HCT116 (cell line): ENCODE data around the gene GFOD1. TPM values are rescaled to one million over a fixed set of nuclear protein-coding genes. Genes with fewer than 3 reads are reported as not detected.

ENCODE experiments used
- ATAC-seq: fragments of 200-7000 bp; cut with Tn5 transposase; 2 replicates; pipeline ENCODE4 v1.9.1; 2020; ENCODE audit warnings: mild to moderate bottlenecking, moderate library complexity
- BruUV-seq: library from RNA; stranded (reverse); fragments of 400-500 nt; replicated peaks from 2 replicates; lab custom pipeline; 2021; lab: Mats Ljungman, UMichigan
- CTCF ChIA-PET: fragments of 300-600 bp; sonication (Branson Sonifier 250); formaldehyde crosslinking; loops from one replicate; lab custom pipeline; 2021; ENCODE audit warnings: antibody characterized with exemption; lab: Charles Lee
- POLR2A ChIA-PET: fragments of 300-600, 350-600 bp; sonication (Branson Sonifier 250); formaldehyde crosslinking; loops from one replicate; lab custom pipeline; 2021; ENCODE audit warnings: antibody characterized with exemption; lab: Charles Lee
- RAD21 ChIA-PET, 2 experiments: fragments of 300-600 bp; sonication (Branson Sonifier 250); formaldehyde crosslinking; loops; one replicate each; lab custom pipeline; 2023; ENCODE audit warnings: low total read pairs in 2 of 2; ENCODE audit not compliant: uncharacterized antibody in 2 of 2, unreplicated experiment in 2 of 2, low non-redundant PET in 1 of 2; lab: Charles Lee
- DNase-seq: peaks from one replicate; pipeline ENCODE4 v3.0.0-alpha.2; 2010; ENCODE audit warnings: low read depth, low spot score
- H2AFZ ChIP-seq: fragments of 200-600 bp; shearing (Covaris generic), sonication (generic); 2 replicates; pipeline ENCODE4 v1.6.1; 2017; ENCODE audit warnings: low read depth, mixed run types, mixed read lengths, antibody characterized with exemption, low read length; ENCODE audit not compliant: poor library complexity, severe bottlenecking
- H3K27ac ChIP-seq: 2 replicates; pipeline ENCODE4 v1.5.1; 2012; ENCODE audit warnings: low read depth, low read length
- H3K27me3 ChIP-seq: fragments of 200-600 bp; sonication (generic); 2 replicates; pipeline ENCODE4 v1.6.1; 2016; ENCODE audit warnings: mixed run types, low read length, mixed read lengths; ENCODE audit not compliant: insufficient read depth
- H3K36me3 ChIP-seq, 2 experiments: fragments of 200-500 bp in 1 of 2; fragments of 200-600 bp in 1 of 2; sonication (Bioruptor generic) in 1 of 2; sonication (generic) in 1 of 2; 2 replicates each; pipeline versions ENCODE4 v1.5.1 to v1.6.1; 2014 to 2016; ENCODE audit warnings: low read length in 2 of 2, inconsistent platforms in 1 of 2, mixed read lengths in 1 of 2, mixed run types in 1 of 2; ENCODE audit not compliant: insufficient read depth in 2 of 2, control insufficient read depth in 1 of 2
- H3K4me1 ChIP-seq, 2 experiments: fragments of 200-600 bp in 1 of 2; sonication (generic) in 1 of 2; 2 replicates each; pipeline versions ENCODE4 v1.5.1 to v1.6.1; 2012 to 2017; ENCODE audit warnings: low read length in 2 of 2, inconsistent platforms in 1 of 2, mild to moderate bottlenecking in 1 of 2, mixed read lengths in 1 of 2, mixed run types in 1 of 2, moderate library complexity in 1 of 2; ENCODE audit not compliant: insufficient read depth in 2 of 2, control insufficient read depth in 1 of 2
- H3K4me2 ChIP-seq: fragments of 200-600 bp; sonication (generic); 2 replicates; pipeline ENCODE4 v1.6.1; 2017; ENCODE audit warnings: mixed run types, low read length, mixed read lengths
- H3K4me3 ChIP-seq, 2 experiments: fragments of 200-600 bp in 1 of 2; sonication (generic) in 1 of 2; replicated peaks in 1 of 2; 2 replicates each; pipeline ENCODE4 v1.5.1; 2011 to 2016; ENCODE audit warnings: low read length in 2 of 2, control low read depth in 1 of 2, low read depth in 1 of 2, mild to moderate bottlenecking in 1 of 2, mixed read lengths in 1 of 2, mixed run types in 1 of 2
- H3K79me2 ChIP-seq: fragments of 200-600 bp; sonication (generic); 2 replicates; pipeline ENCODE4 v1.6.1; 2017; ENCODE audit warnings: mild to moderate bottlenecking, mixed run types, low read length, moderate library complexity, mixed read lengths; ENCODE audit not compliant: insufficient read depth
- H3K9ac ChIP-seq: fragments of 200-600 bp; sonication (generic); 2 replicates; pipeline ENCODE4 v1.6.1; 2016; ENCODE audit warnings: low read length, mixed read lengths
- H3K9me2 ChIP-seq: fragments of 200-600 bp; sonication (generic), shearing (Covaris generic); 2 replicates; pipeline ENCODE4 v1.6.1; 2017; ENCODE audit warnings: mixed run types, mild to moderate bottlenecking, moderate library complexity; ENCODE audit not compliant: insufficient read depth
- H3K9me3 ChIP-seq, 2 experiments: fragments of 200-500 bp in 1 of 2; fragments of 200-600 bp in 1 of 2; sonication (Bioruptor generic) in 1 of 2; sonication (generic) in 1 of 2; 2 replicates each; pipeline ENCODE4 v1.6.1; 2014 to 2017; ENCODE audit warnings: low read length in 2 of 2, mixed read lengths in 2 of 2, inconsistent platforms in 1 of 2, low read depth in 1 of 2, mild to moderate bottlenecking in 1 of 2, mixed run types in 1 of 2, moderate library complexity in 1 of 2; ENCODE audit not compliant: control insufficient read depth in 1 of 2, insufficient read depth in 1 of 2
- H4K20me1 ChIP-seq: fragments of 200-600 bp; sonication (generic), shearing (Covaris generic); 2 replicates; pipeline ENCODE4 v1.6.1; 2017; ENCODE audit warnings: mixed run types, mild to moderate bottlenecking, moderate library complexity; ENCODE audit not compliant: insufficient read depth
- RAD21 ChIP-seq: IDR thresholded peaks from 2 replicates; pipeline ENCODE4 v1.6.1; 2012; ENCODE audit warnings: low read depth, mild to moderate bottlenecking
- YY1 ChIP-seq: IDR thresholded peaks from 2 replicates; pipeline ENCODE4 v1.6.1; 2011; ENCODE audit warnings: low read length, low read depth, moderate library complexity, mild to moderate bottlenecking; ENCODE audit not compliant: insufficient replicate concordance; ENCODE audit errors: extremely low read depth
- intact Hi-C: fragments of 100-400 bp; cut with micrococcal nuclease; formaldehyde crosslinking; loops from 2 replicates; pipeline ENCODE4 v1.10.0; 2022
- total RNA-seq: library from RNA; stranded (reverse); gene quantifications from one replicate; pipeline ENCODE4 v1.2.1, GENCODE V29; 2021; ENCODE audit not compliant: unreplicated experiment
- TF ChIP-seq, protein P1 (sequence below): IDR thresholded peaks from 2 replicates; pipeline ENCODE4 v1.6.1; 2011; ENCODE audit warnings: mild to moderate bottlenecking, low read length, moderate library complexity; ENCODE audit not compliant: insufficient replicate concordance; ENCODE audit errors: extremely low read depth

Gene GFOD1
- total RNA-seq, 1 experiment from 2014 or later = 3.8 TPM

DNA sequence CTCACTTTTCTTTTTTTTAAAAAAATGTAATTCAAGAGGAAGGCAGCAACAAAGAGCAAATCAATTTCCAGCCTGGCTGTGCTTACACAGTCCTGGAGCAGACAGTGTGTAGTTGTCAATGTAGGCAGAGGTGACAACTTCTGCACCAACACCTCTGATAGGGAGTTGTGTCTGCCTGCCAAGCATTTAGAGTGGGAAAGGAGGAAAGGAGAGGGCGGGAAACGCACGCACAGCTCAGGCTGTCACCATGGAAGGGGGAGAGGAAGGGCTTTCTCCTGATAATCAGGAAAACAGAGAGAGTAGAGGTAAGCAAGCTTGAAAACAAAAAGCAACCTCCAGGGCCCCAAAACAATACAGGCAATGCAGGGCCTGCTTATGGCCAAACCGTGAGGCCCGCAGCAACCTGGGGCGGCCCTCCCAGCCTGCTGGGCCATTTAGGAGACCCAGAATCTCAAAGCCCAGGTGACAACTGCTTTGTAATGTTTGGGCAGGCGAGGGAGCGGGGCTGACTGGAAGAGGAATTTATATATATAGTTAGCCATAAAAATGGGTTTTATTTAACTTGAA lies 41.5 kb upstream of the GFOD1 start:
- ATAC-seq (no peak), DNase-seq (no peak)
- Histone ChIP-seq H2AFZ (no peak overlapping the region), H4K20me1 (no peaks in the 10 kb centered on the region), H3K9me3 (no peaks in the 10 kb centered on the region), H3K27ac (no peak overlapping the region), H3K9me2 (no peaks in the 10 kb centered on the region), H3K36me3 (no peaks in the 10 kb centered on the region), H3K9ac (no peak overlapping the region), H3K79me2 (no peaks in the 10 kb centered on the region), H3K4me3 (no peak overlapping the region), H3K4me2 (no peak overlapping the region), H3K27me3 (no peaks in the 10 kb centered on the region), H3K4me1 (peaks cover 4 to 10% of the 10 kb centered on the region in 2 experiments; a peak in 2 of 4 replicates)
- intact Hi-C loops = no loop called here
- ChIA-PET POLR2A (no interaction called here), CTCF (no interaction called here), RAD21 (no interaction called here)
- no peak for TF ChIP-seq YY1
- no TSS peak for BruUV-seq

DNA sequence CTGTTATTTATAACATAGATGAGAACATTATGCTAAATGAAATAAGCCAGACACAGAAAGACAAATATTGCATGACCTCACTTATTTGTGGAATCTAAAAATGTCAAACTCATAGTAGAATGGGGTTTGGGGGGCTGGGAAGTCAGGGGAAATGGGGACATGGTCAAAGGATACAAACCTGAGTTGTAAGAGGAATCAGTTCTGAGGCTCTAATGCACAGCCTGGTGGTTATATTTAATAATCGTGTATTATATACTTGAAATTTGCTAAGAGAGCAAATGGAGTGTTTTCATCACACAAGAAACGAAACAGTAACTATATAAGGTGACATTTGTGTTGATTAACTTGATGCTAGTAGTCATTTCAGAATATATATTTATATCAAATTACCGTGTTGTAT lies 40.8 kb upstream of the GFOD1 start:
- ChIA-PET RAD21 (no interaction called here), CTCF (no interaction called here), POLR2A (no interaction called here)
- intact Hi-C loops = no loop called here
- TF ChIP-seq, protein P1, sequence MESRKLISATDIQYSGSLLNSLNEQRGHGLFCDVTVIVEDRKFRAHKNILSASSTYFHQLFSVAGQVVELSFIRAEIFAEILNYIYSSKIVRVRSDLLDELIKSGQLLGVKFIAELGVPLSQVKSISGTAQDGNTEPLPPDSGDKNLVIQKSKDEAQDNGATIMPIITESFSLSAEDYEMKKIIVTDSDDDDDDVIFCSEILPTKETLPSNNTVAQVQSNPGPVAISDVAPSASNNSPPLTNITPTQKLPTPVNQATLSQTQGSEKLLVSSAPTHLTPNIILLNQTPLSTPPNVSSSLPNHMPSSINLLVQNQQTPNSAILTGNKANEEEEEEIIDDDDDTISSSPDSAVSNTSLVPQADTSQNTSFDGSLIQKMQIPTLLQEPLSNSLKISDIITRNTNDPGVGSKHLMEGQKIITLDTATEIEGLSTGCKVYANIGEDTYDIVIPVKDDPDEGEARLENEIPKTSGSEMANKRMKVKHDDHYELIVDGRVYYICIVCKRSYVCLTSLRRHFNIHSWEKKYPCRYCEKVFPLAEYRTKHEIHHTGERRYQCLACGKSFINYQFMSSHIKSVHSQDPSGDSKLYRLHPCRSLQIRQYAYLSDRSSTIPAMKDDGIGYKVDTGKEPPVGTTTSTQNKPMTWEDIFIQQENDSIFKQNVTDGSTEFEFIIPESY = no peak
- peak; percentile 25; the same call in 1 of the 2 replicates for TF ChIP-seq RAD21
- H3K9me3 ChIP-seq = no peaks in the 10 kb centered on the region
- DNase-seq = no peak
- no peak overlapping the region for H3K9ac ChIP-seq
- no peaks in the 10 kb centered on the region for H3K36me3 ChIP-seq
- no peak overlapping the region for H3K27ac ChIP-seq
- H3K27me3 ChIP-seq = no peaks in the 10 kb centered on the region
- H3K4me3 ChIP-seq = no peak overlapping the region
- H2AFZ ChIP-seq = no peak overlapping the region
- H3K9me2 ChIP-seq = no peaks in the 10 kb centered on the region
- BruUV-seq = no TSS peak
- H3K79me2 ChIP-seq = no peaks in the 10 kb centered on the region
- peaks cover 4 to 10% of the 10 kb centered on the region in 2 experiments; a peak in 2 of 4 replicates for H3K4me1 ChIP-seq
- ATAC-seq = no peak
- no peak overlapping the region for H3K4me2 ChIP-seq
- no peaks in the 10 kb centered on the region for H4K20me1 ChIP-seq
